Fibroblast of lung (primary cell): ENCODE results near the gene SRRM5.

Experiments
- EZH2 ChIP-seq: IDR thresholded peaks from 2 replicates; pipeline ENCODE4 v1.5.1; 2012; ENCODE audit warnings: low read length, control low read depth, mild to moderate bottlenecking; ENCODE audit errors: missing control alignments
- TF ChIP-seq, protein P1 (sequence below), 2 donors: IDR thresholded peaks in 1 of 2; conservative IDR thresholded peaks in 1 of 2; 1 replicate in 1 of 2; 2 replicates in 1 of 2; pipeline ENCODE4 v1.5.1; 2011 to 2012; ENCODE audit warnings: low read length in 2 of 2, control low read depth in 1 of 2, inconsistent platforms in 1 of 2, low read depth in 1 of 2, mild to moderate bottlenecking in 1 of 2

DNA sequence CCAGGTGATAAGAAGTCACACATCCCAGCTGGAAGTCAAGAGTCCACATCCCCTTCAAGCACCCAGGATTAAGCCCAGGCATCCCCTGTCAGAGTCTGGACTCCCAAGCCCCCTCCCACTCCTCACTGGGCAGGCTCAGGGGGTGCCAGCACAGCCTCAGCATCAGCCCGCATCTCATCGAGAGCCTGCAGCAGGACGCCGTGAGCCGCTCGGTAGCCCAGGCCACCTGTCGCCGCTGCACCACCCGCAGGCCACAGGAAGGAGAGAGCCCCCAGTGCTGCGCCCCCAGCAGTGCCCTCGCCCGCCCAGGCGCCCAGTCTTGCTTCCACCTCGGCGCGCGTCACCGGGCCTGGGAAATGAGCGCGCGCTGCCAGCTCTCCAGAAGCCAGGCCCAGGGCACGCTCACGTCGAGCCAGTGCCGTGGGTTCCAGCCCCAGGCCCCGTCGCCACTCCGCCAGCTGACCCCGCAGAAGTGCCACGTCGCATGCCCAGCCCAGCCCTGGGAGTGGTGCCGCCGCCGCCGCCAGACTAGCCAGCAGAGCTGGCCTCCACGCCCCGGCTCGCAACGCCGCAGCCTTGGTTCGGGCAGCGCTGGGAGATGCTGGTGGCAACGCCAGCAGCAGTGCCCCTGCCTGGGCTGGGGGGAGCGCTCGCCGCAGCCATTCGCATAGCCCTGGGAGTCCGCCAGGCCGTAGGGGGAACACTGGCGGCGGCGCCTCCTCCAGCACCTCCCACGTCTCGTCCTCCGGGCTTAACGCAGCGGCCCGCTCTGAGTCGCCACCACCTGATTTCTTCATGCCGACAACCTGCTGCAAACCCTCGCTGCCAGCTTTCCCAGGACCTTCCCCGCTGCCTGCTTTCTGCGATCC lies 19.8 kb upstream of the SRRM5 start:
- TF ChIP-seq, protein P1, sequence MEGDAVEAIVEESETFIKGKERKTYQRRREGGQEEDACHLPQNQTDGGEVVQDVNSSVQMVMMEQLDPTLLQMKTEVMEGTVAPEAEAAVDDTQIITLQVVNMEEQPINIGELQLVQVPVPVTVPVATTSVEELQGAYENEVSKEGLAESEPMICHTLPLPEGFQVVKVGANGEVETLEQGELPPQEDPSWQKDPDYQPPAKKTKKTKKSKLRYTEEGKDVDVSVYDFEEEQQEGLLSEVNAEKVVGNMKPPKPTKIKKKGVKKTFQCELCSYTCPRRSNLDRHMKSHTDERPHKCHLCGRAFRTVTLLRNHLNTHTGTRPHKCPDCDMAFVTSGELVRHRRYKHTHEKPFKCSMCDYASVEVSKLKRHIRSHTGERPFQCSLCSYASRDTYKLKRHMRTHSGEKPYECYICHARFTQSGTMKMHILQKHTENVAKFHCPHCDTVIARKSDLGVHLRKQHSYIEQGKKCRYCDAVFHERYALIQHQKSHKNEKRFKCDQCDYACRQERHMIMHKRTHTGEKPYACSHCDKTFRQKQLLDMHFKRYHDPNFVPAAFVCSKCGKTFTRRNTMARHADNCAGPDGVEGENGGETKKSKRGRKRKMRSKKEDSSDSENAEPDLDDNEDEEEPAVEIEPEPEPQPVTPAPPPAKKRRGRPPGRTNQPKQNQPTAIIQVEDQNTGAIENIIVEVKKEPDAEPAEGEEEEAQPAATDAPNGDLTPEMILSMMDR (conservative IDR thresholded peaks at IDR 0.05 in 1 of 2, IDR thresholded peaks at IDR 0.05 in 1 of 2; ENCODE audit: low read depth in 1 of 2, low read length in 2 of 2): no peak
- no peak for TF ChIP-seq EZH2
